ENCODE results near the gene CASTOR1.

Gene CASTOR1

GRCh38 chr22:30262917-30263741 lies 26.2 kb downstream of the CASTOR1 start:
- peak; percentile 75 to 82 for DNase-seq

- no peak for DNase-seq
Observed at GRCh38 chr22:30262112-30262511, 27.2 kb downstream of the CASTOR1 start.

- peak in 1 of 2 donors; percentile 63 for DNase-seq
Observed at GRCh38 chr22:30261134-30261533, 28.2 kb downstream of the CASTOR1 start.

GRCh38 chr22:30260682-30261081 lies 28.6 kb downstream of the CASTOR1 start:
- DNase-seq = no peak

GRCh38 chr22:30260276-30260675 lies 29.0 kb downstream of the CASTOR1 start:
- no peak for DNase-seq

GRCh38 chr22:30254314-30254713 lies 35.0 kb downstream of the CASTOR1 start:
- DNase-seq = no peak

GRCh38 chr22:30253205-30253852 lies 36.0 kb downstream of the CASTOR1 start:
- DNase-seq = no peak

GRCh38 chr22:30252411-30253204 lies 36.7 kb downstream of the CASTOR1 start:
- DNase-seq = no peak

GRCh38 chr22:30251711-30252110 lies 37.6 kb downstream of the CASTOR1 start:
- no peak for DNase-seq

- no peak for DNase-seq
Observed at GRCh38 chr22:30250661-30251267, 38.5 kb downstream of the CASTOR1 start.

- DNase-seq = no peak
Observed at GRCh38 chr22:30250039-30250565, 39.2 kb downstream of the CASTOR1 start.

- no peak for DNase-seq
Observed at GRCh38 chr22:30249049-30250038, 40.0 kb downstream of the CASTOR1 start.

- DNase-seq = no peak
Observed at GRCh38 chr22:30248484-30248883, 40.8 kb downstream of the CASTOR1 start.

GRCh38 chr22:30247974-30248373 lies 41.3 kb downstream of the CASTOR1 start:
- DNase-seq = no peak

- no peak for DNase-seq
Observed at GRCh38 chr22:30247561-30247960, 41.7 kb downstream of the CASTOR1 start.

GRCh38 chr22:30246814-30247376 lies 42.4 kb downstream of the CASTOR1 start:
- DNase-seq = no peak

- peak; percentile 26 to 58 for DNase-seq
Observed at GRCh38 chr22:30245985-30246813, 43.1 kb downstream of the CASTOR1 start, which contains the start of gene LIF. LIF (minus strand) TSS chr22:30246759; CDS start chr22:30246695, 64 bp downstream.

- DNase-seq = no peak
Observed at GRCh38 chr22:30245181-30245984, 43.9 kb downstream of the CASTOR1 start.

- no peak for DNase-seq
Observed at GRCh38 chr22:30244641-30245040, 44.7 kb downstream of the CASTOR1 start.
